Measurements from ENCODE around the gene SGPL1.

The SGPL1 gene

GRCh38 chr10:70815504-70816219, at the start of gene SGPL1:
TSS of gene SGPL1 (plus strand) at chr10:70815948. CDS start at chr10:70816854, 906 bp downstream.
- TF ChIP-seq GATA3 (IDR thresholded peaks at IDR 0.05; ENCODE audit: low read depth, low read length) (no peak), GATA2 (IDR thresholded peaks at IDR 0.05; ENCODE audit: low read depth, low read length) (no peak)

GRCh38 chr10:70769121-70769520, 46.6 kb upstream of the SGPL1 start:
- TF ChIP-seq GATA2 (IDR thresholded peaks at IDR 0.05; ENCODE audit: low read depth, low read length) (no peak), GATA3 (IDR thresholded peaks at IDR 0.05; ENCODE audit: low read depth, low read length) (no peak)

GRCh38 chr10:70770001-70770400, 45.7 kb upstream of the SGPL1 start:
- TF ChIP-seq GATA3 (IDR thresholded peaks at IDR 0.05; ENCODE audit: low read depth, low read length): no peak
- no peak for TF ChIP-seq GATA2 (IDR thresholded peaks at IDR 0.05; ENCODE audit: low read depth, low read length)

- TF ChIP-seq GATA2 (IDR thresholded peaks at IDR 0.05; ENCODE audit: low read depth, low read length) (no peak), GATA3 (IDR thresholded peaks at IDR 0.05; ENCODE audit: low read depth, low read length) (no peak)
Observed at GRCh38 chr10:70771311-70772194, 44.2 kb upstream of the SGPL1 start.

- TF ChIP-seq GATA2 (IDR thresholded peaks at IDR 0.05; ENCODE audit: low read depth, low read length) (no peak), GATA3 (IDR thresholded peaks at IDR 0.05; ENCODE audit: low read depth, low read length) (no peak)
Observed at GRCh38 chr10:70772627-70773026, 43.1 kb upstream of the SGPL1 start.

- TF ChIP-seq GATA2 (IDR thresholded peaks at IDR 0.05; ENCODE audit: low read depth, low read length) (no peak), GATA3 (IDR thresholded peaks at IDR 0.05; ENCODE audit: low read depth, low read length) (no peak)
Observed at GRCh38 chr10:70773461-70773860, 42.3 kb upstream of the SGPL1 start.

- no peak for TF ChIP-seq GATA3 (IDR thresholded peaks at IDR 0.05; ENCODE audit: low read depth, low read length)
- TF ChIP-seq GATA2 (IDR thresholded peaks at IDR 0.05; ENCODE audit: low read depth, low read length): no peak
Observed at GRCh38 chr10:70773965-70774809, 41.6 kb upstream of the SGPL1 start.

- TF ChIP-seq GATA2 (IDR thresholded peaks at IDR 0.05; ENCODE audit: low read depth, low read length): no peak
Observed at GRCh38 chr10:70774810-70775678, 40.7 kb upstream of the SGPL1 start.

- no peak for TF ChIP-seq GATA2 (IDR thresholded peaks at IDR 0.05; ENCODE audit: low read depth, low read length)
- TF ChIP-seq GATA3 (IDR thresholded peaks at IDR 0.05; ENCODE audit: low read depth, low read length): no peak
Observed at GRCh38 chr10:70775679-70776454, 39.9 kb upstream of the SGPL1 start.

- TF ChIP-seq GATA2 (IDR thresholded peaks at IDR 0.05; ENCODE audit: low read depth, low read length) (no peak), GATA3 (IDR thresholded peaks at IDR 0.05; ENCODE audit: low read depth, low read length) (no peak)
Observed at GRCh38 chr10:70776455-70777005, 39.2 kb upstream of the SGPL1 start.

GRCh38 chr10:70777063-70777875, 38.5 kb upstream of the SGPL1 start:
- TF ChIP-seq GATA3 (IDR thresholded peaks at IDR 0.05; ENCODE audit: low read depth, low read length) (no peak), GATA2 (IDR thresholded peaks at IDR 0.05; ENCODE audit: low read depth, low read length) (no peak)

Data from SH-SY5Y (cell line).